ENCODE results near the gene ACTA2.

Gene ACTA2

GRCh38 chr10:88896372-88896993, 56.1 kb downstream of the ACTA2 start:
- TF ChIP-seq ZFX (IDR thresholded peaks at IDR 0.05) (no peak), CTCF (conservative IDR thresholded peaks at IDR 0.05) (no peak)
- no peak overlapping the region for H3K27ac ChIP-seq

- TF ChIP-seq ZFX (IDR thresholded peaks at IDR 0.05) (no peak), CTCF (conservative IDR thresholded peaks at IDR 0.05) (no peak)
- no peak overlapping the region for H3K27ac ChIP-seq
Measured at GRCh38 chr10:88895250-88895649, 57.3 kb downstream of the ACTA2 start.

- H3K27ac ChIP-seq, result no peak overlapping the region
- TF ChIP-seq ZFX (IDR thresholded peaks at IDR 0.05) (no peak), CTCF (conservative IDR thresholded peaks at IDR 0.05) (no peak)
Measured at GRCh38 chr10:88893611-88894010, 59.0 kb downstream of the ACTA2 start.

GRCh38 chr10:88892222-88892967, 60.2 kb downstream of the ACTA2 start:
- no peak for TF ChIP-seq ZFX (IDR thresholded peaks at IDR 0.05)
- TF ChIP-seq CTCF (conservative IDR thresholded peaks at IDR 0.05), result no peak
- H3K27ac ChIP-seq, result no peak overlapping the region

- no peak overlapping the region for H3K27ac ChIP-seq
- TF ChIP-seq CTCF (conservative IDR thresholded peaks at IDR 0.05), result no peak
- no peak for TF ChIP-seq ZFX (IDR thresholded peaks at IDR 0.05)
Measured at GRCh38 chr10:88890681-88891381, 61.7 kb downstream of the ACTA2 start.

- TF ChIP-seq ZFX (IDR thresholded peaks at IDR 0.05), result no peak
- H3K27ac ChIP-seq, result no peak overlapping the region
Measured at GRCh38 chr10:88889559-88890337, 62.8 kb downstream of the ACTA2 start.

GRCh38 chr10:88888810-88889445, 63.6 kb downstream of the ACTA2 start:
- H3K27ac ChIP-seq, result no peak overlapping the region
- TF ChIP-seq CTCF (conservative IDR thresholded peaks at IDR 0.05) (no peak), ZFX (IDR thresholded peaks at IDR 0.05) (no peak)

All from C4-2B (cell line).